Measurements from ENCODE around the gene KLHL29.

GRCh38 chr2:23452372-23452771 lies 67.4 kb downstream of the KLHL29 start:
- no peak for TF ChIP-seq EZH2 (IDR thresholded peaks at IDR 0.05; ENCODE audit: low read depth)
- TF ChIP-seq CTCF (conservative IDR thresholded peaks at IDR 0.05) = no peak
